NCI-H82 (cell line): ENCODE data around the gene BTG4.

Source experiments
- DNase-seq: peaks from one replicate; lab custom pipeline; 2025; lab: John Stamatoyannopoulos, UW

BTG4 gene

DNA sequence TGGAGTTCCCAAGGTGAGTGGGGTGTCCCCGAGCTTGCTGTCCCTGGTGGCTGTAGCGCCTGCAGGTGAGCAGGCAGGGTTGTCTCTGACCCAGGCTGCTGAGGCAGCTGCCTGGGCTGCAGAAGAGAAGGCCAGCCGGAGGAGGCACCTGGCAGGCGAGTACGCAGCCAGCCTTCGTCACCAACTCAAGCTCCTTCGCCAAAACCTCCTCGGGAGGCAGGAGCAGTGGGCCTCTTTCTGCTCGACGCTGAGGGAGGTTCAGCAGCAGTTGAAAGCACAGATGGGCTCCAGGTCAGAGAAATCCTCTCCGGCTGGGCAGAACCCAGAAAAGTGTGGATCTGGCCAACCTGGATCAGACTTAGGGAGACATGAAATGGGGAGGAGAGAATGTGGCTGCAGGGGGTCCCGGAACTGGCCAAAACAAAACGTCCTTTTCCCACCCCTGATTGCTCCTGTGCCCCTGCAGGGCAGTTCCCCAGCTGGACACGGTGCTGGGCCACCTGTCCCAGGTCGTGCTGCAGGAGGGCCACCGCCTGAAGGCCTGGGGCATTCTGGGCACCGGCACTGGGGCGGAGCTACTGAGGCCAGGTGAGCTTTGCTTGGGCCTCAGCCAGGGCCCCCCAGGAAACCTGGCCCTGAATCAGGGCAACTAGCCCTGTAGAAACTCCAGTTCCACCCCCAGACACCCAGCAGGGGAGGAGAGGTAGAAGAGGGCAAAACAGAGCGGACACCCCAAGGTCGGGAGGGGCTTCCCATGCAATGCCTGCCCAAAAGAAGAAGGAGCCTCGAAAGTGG, 56.7 kb downstream of the BTG4 start:
- no peak for DNase-seq

- peak; percentile 73 for DNase-seq
These were observed 57.5 kb downstream of the BTG4 start for GRCh38 chr11:111454561-111455192.

DNA sequence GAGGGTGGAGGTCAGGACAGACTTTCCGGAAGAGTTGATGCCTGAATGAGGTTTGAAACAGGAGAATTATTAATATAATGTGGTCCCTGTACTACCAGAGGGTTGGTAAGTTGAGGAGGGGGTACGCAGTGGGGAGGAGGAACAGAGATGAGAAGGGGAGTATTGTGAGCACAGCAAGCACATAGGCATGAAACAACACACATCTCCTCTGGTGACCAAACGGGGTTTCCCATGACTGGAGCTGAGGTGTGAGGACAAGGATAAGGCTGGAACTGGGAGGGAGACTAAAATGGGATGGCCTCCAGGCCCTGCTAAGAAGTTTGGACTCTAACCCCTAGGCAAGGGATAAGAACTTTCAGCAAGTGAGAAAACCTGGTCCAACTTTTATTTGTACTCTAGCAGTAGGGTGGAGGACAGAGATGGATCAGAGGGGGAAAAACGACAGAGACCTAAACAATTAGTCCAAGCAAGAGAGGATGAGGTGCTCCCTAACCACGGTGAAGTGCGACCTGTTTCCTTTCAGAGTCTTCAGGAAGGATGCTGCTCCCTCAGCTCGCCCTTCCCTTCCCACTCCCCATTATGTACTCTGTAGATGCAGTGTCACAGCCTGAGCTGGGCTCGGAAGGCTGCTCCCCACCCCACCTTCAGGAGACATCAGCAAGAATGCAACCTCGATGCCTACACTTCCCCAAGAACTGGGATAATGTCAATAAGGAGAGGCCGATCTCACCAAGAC, 59.2 kb downstream of the BTG4 start:
- no peak for DNase-seq

GRCh38 chr11:111452146-111452545, 60.0 kb downstream of the BTG4 start:
- no peak for DNase-seq

DNA sequence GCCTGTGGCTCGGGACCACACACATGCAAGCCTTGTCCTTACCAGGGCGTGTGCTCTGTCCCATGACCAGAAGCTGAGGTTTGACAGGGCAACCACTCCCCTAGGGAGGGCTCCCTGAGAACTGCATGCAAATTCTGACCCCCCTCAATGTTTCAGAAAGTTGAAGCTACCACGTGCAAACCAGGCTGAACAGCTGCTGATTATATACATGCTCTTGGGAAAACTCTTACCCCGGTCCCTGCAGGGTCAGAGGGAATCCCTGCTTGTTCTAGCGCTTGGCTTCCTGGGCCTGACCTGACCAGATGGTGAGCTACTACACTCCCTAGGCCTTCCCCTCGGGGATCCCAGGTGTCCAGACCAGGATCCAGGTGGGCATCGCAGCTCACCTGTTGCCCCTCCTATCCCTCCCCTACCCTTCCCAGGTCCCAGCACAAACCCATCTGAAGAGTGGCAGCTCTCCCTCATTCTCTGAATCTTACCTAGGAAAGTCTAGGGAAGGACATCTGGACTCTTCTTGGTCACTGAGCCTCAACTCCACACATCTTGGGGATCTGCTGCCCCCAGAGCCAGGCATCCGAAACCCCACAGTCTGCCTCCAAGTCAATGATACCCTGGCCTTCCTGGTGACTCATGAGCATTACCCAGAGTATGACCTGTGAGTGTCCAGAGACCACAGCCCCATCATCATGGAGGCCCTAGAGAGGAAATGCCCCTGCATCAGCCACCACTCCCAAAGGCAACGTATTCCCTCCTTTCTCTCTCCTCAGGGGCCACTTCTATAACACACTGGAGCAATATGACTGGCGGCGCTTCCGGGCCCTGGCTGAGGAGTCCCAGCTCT, 61.5 kb downstream of the BTG4 start:
- DNase-seq = no peak

- no peak for DNase-seq
These were observed 62.3 kb downstream of the BTG4 start for GRCh38 chr11:111449696-111450479.

GRCh38 chr11:111448831-111449557, 63.2 kb downstream of the BTG4 start:
- DNase-seq = no peak

- no peak for DNase-seq
These were observed 63.8 kb downstream of the BTG4 start for GRCh38 chr11:111448414-111448813.

GRCh38 chr11:111447931-111448330, 64.3 kb downstream of the BTG4 start:
- no peak for DNase-seq

GRCh38 chr11:111447112-111447471, 65.1 kb downstream of the BTG4 start:
- no peak for DNase-seq

GRCh38 chr11:111446404-111447111, 65.6 kb downstream of the BTG4 start:
- DNase-seq = peak; percentile 85

DNA sequence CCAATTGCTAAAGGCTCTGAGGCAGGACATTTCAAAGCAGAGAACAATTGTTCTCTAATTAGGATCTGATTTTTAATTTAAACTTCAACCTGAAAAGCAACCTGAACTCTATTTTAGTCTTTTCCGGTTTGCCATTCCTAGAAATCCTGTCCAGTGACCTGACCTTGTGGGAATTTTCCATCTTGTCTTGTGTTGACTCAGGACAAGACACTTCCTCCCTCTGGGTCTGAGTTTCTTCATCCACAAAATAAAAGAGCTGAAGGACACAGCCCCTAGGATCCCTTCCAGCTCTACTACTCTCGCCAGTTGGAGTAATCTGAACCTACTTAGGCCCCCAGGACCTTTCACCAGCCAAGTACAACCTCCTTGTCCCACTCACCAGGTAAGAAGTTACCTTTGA, 66.6 kb downstream of the BTG4 start:
- no peak for DNase-seq
